K562 (cell line): ENCODE data around the gene MED28. TPM values are rescaled to one million over a fixed set of nuclear protein-coding genes. Genes with fewer than 3 reads are reported as not detected.

Experiments
- ATF1 ChIP-seq, 2 experiments: fragments of 450-650 bp in 1 of 2; IDR thresholded peaks; 2 replicates each; pipeline ENCODE4 v1.6.1; 2016; ENCODE audit warnings: missing compliant biosample characterization in 1 of 2, missing genetic modification characterization in 1 of 2
- BHLHE40 ChIP-seq: IDR thresholded peaks from 2 replicates; pipeline ENCODE4 v1.6.1; 2011; ENCODE audit warnings: low read length, improper control_type of control experiment
- CBFA2T3 ChIP-seq: fragments of 450-650 bp; IDR thresholded peaks from 2 replicates; pipeline ENCODE4 v1.6.1; 2017
- CTBP1 ChIP-seq: fragments of 450-650 bp; IDR thresholded peaks from 2 replicates; pipeline ENCODE4 v1.6.1; 2016; ENCODE audit warnings: borderline replicate concordance
- DMBX1 ChIP-seq: fragments of 250-450 bp; sonication (Bioruptor Pico); IDR thresholded peaks from 2 replicates; pipeline ENCODE4 v1.8.0; 2022; ENCODE audit warnings: inconsistent platforms, mild to moderate bottlenecking, moderate library complexity, borderline replicate concordance
- E2F1 ChIP-seq: sonication (generic); formaldehyde crosslinking; IDR thresholded peaks from 2 replicates; pipeline ENCODE4 v1.8.1; 2023; ENCODE audit warnings: mild to moderate bottlenecking, missing genetic modification reagents, moderate library complexity
- FIP1L1 ChIP-seq: fragments of 200-400 bp; formaldehyde crosslinking; IDR thresholded peaks from 2 replicates; pipeline ENCODE4 v1.6.1; 2018; ENCODE audit warnings: mild to moderate bottlenecking, low read depth, low read length; ENCODE audit not compliant: poor library complexity, severe bottlenecking
- HNRNPUL1 ChIP-seq: fragments of 200-400 bp; formaldehyde crosslinking; IDR thresholded peaks from 2 replicates; pipeline ENCODE4 v1.6.1; 2017; ENCODE audit warnings: low read length
- IRF2 ChIP-seq: sonication (generic); formaldehyde crosslinking; IDR thresholded peaks from 2 replicates; pipeline ENCODE4 v1.8.1; 2022; ENCODE audit warnings: mild to moderate bottlenecking, missing genetic modification reagents
- KLF13 ChIP-seq: fragments of 450-650 bp; IDR thresholded peaks from 2 replicates; pipeline ENCODE4 v1.6.1; 2016; ENCODE audit warnings: missing genetic modification characterization, low read depth, mild to moderate bottlenecking, missing compliant biosample characterization, moderate library complexity, borderline replicate concordance
- PRPF4 ChIP-seq: fragments of 200-400 bp; formaldehyde crosslinking; IDR thresholded peaks from one replicate; pipeline ENCODE4 v1.6.1; 2017; ENCODE audit warnings: low read length, low read depth, mild to moderate bottlenecking; ENCODE audit not compliant: insufficient read depth, poor library complexity, severe bottlenecking
- RBM15 ChIP-seq: fragments of 200-400 bp; formaldehyde crosslinking; IDR thresholded peaks from 2 replicates; pipeline ENCODE4 v1.6.1; 2018; ENCODE audit warnings: mild to moderate bottlenecking, low read length, moderate library complexity; ENCODE audit not compliant: insufficient read depth
- SETDB1 ChIP-seq: IDR thresholded peaks from one replicate; pipeline ENCODE4 v1.6.1; 2012; ENCODE audit warnings: low read length, control low read depth, inconsistent platforms
- SIN3A ChIP-seq, 2 experiments: fragments of 150-350 bp in 1 of 2; IDR thresholded peaks; 2 replicates each; pipeline ENCODE4 v1.6.1; 2011 to 2016; ENCODE audit warnings: borderline replicate concordance in 2 of 2, low read depth in 2 of 2, low read length in 2 of 2, mild to moderate bottlenecking in 2 of 2, moderate library complexity in 2 of 2; ENCODE audit not compliant: control insufficient read depth in 1 of 2
- SMARCB1 ChIP-seq: IDR thresholded peaks from 2 replicates; pipeline ENCODE4 v1.6.1; 2011; ENCODE audit warnings: improper control_type of control experiment, low read depth; ENCODE audit not compliant: insufficient read length
- ZBTB11 ChIP-seq, 3 experiments: fragments of 200-800 bp in 1 of 3; fragments of 250-450 bp in 1 of 3; fragments of 450-650 bp in 1 of 3; sonication (Bioruptor Pico) in 1 of 3; sonication (Bioruptor generic) in 1 of 3; formaldehyde crosslinking in 1 of 3; IDR thresholded peaks; 2 replicates each; pipeline versions ENCODE4 v1.6.1 to v1.8.0; 2016 to 2022; ENCODE audit warnings: mild to moderate bottlenecking in 2 of 3, missing genetic modification characterization in 2 of 3, missing compliant biosample characterization in 1 of 3, moderate library complexity in 1 of 3
- ZFP1 ChIP-seq: fragments of 450-650 bp; formaldehyde crosslinking; IDR thresholded peaks from 2 replicates; pipeline ENCODE4 v1.4.0; 2020; ENCODE audit warnings: mild to moderate bottlenecking, mixed read lengths
- ZKSCAN3 ChIP-seq: fragments of 250-450 bp; sonication (Bioruptor Pico); IDR thresholded peaks from 2 replicates; pipeline ENCODE4 v1.4.0; 2020
- ZNF146 ChIP-seq: IDR thresholded peaks from one replicate; pipeline ENCODE4 v1.6.1; 2018; ENCODE audit warnings: missing compliant biosample characterization; ENCODE audit not compliant: unreplicated experiment
- ZNF644 ChIP-seq: fragments of 200-800 bp; sonication (Bioruptor generic); IDR thresholded peaks from 2 replicates; pipeline ENCODE4 v1.6.1; 2016; ENCODE audit warnings: low read depth, missing genetic modification characterization, missing compliant biosample characterization
- ZNF766 ChIP-seq: fragments of 200-800 bp; sonication (Bioruptor generic); conservative IDR thresholded peaks from 2 replicates; pipeline ENCODE4 v1.6.1; 2016; ENCODE audit warnings: missing genetic modification characterization, missing compliant biosample characterization
- polyA plus RNA-seq, 8 experiments: library from polyadenylated mRNA; depleted of rRNA in 4 of 8; stranded (reverse) in 5 of 8; unstranded in 3 of 8; fragments of >200 nt; fragmentation: Nextera tagmentation in 2 of 8; fragmentation: Illumina TruSeq in 1 of 8; extraction: Ambion mirVana in 2 of 8; extraction: Trizol in 1 of 8; gene quantifications; 2 replicates each; pipeline versions ENCODE4 v1.2.1 to v1.2.3, GENCODE V29; 2011 to 2014; ENCODE audit warnings: inconsistent platforms in 1 of 8, missing spikeins in 1 of 8
- total RNA-seq, 7 experiments: library from RNA; depleted of rRNA in 6 of 7; stranded (reverse); fragments of >200 nt in 6 of 7; fragmentation: Illumina TruSeq in 2 of 7; extraction: Trizol in 2 of 7; gene quantifications; 2 replicates each; pipeline versions ENCODE4 v1.2.1 to v1.2.3, GENCODE V29; 2011 to 2021; ENCODE audit warnings: low replicate concordance in 1 of 7
- TF ChIP-seq, protein P1 (sequence below): sonication (generic); formaldehyde crosslinking; IDR thresholded peaks from 2 replicates; pipeline ENCODE4 v1.8.0; 2022; ENCODE audit warnings: mild to moderate bottlenecking, missing genetic modification reagents

The MED28 gene
- total and polyA plus RNA-seq, 9 of the 15 experiments (the other 6 are each of a cell fraction or from before 2014, with no cell fraction given) = 15.5 to 93.8 (median 50.5) TPM

GRCh38 chr4:17576932-17577664 is 37.3 kb upstream of the MED28 start, which contains the start of gene LAP3 (continued):
- TF ChIP-seq PRPF4 (peak; percentile 26), ZKSCAN3 (CRISPR knock-in tag) (no peak), IRF2 (no peak), ATF1 (CRISPR knock-in tag; IDR thresholded peaks at IDR 0.05) (peak; percentile 69; the same call in 1 of the 2 replicates), ATF1 (tag; IDR thresholded peaks at IDR 0.05) (peak; percentile 96), ZFP1 (no peak), ZNF644 (no peak), RBM15 (no peak), SETDB1 (no peak), SMARCB1 (no peak), KLF13 (tag) (peak; percentile 71; the same call in 1 of the 2 replicates), SIN3A (IDR thresholded peaks at IDR 0.05; ENCODE audit: borderline replicate concordance in 2 of 2, control insufficient read depth in 1 of 2, low read depth in 2 of 2, low read length in 2 of 2) (peak; percentile 79 to 93; a peak in 3 of 4 replicates), CTBP1 (peak; percentile 90), BHLHE40 (peak; percentile 77), ZNF766 (CRISPR knock-in tag) (no peak), CBFA2T3 (no peak), ZNF146 (CRISPR knock-in tag) (no peak), HNRNPUL1 (no peak), E2F1 (CRISPR knock-in tag) (peak; percentile 56; the same call in 1 of the 2 replicates), ZBTB11 (CRISPR knock-in tag; IDR thresholded peaks at IDR 0.05) (peak in 1 of 3 experiments; percentile 68; a peak in 2 of 6 replicates), DMBX1 (CRISPR knock-in tag) (no peak), FIP1L1 (no peak)
- TF ChIP-seq, protein P1, sequence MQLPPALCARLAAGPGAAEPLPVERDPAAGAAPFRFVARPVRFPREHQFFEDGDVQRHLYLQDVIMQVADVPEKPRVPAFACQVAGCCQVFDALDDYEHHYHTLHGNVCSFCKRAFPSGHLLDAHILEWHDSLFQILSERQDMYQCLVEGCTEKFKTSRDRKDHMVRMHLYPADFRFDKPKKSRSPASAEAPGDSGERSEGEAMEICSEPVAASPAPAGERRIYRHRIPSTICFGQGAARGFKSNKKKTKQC (CRISPR knock-in tag) = peak; percentile 26; the same call in 1 of the 2 replicates
